AG09319 (cell line): ENCODE results near the gene ULK1.

Experiments used
- DNase-seq: peaks from one replicate; pipeline ENCODE4 v3.0.0-alpha.2; 2010; ENCODE audit warnings: low read depth; ENCODE audit errors: extremely low read depth
- CTCF ChIP-seq: IDR thresholded peaks from 2 replicates; pipeline ENCODE4 v1.5.1; 2011; ENCODE audit warnings: low read depth, mild to moderate bottlenecking, inconsistent platforms, low read length, moderate library complexity

The ULK1 gene

GRCh38 chr12:131929581-131930456, 35.4 kb downstream of the ULK1 start:
- no peak for DNase-seq
- no peak for TF ChIP-seq CTCF

GRCh38 chr12:131930510-131930909, 36.1 kb downstream of the ULK1 start:
- no peak for TF ChIP-seq CTCF
- no peak for DNase-seq

GRCh38 chr12:131933387-131933786, 39.0 kb downstream of the ULK1 start:
- TF ChIP-seq CTCF: no peak
- DNase-seq: no peak

GRCh38 chr12:131934535-131934934, 40.1 kb downstream of the ULK1 start:
- no peak for DNase-seq
- no peak for TF ChIP-seq CTCF

- DNase-seq: no peak
- no peak for TF ChIP-seq CTCF
These were observed 43.7 kb downstream of the ULK1 start for GRCh38 chr12:131938082-131938481.

- DNase-seq: no peak
- no peak for TF ChIP-seq CTCF
These were observed 44.6 kb downstream of the ULK1 start for GRCh38 chr12:131939007-131939406.

- DNase-seq: no peak
- TF ChIP-seq CTCF: no peak
These were observed 45.7 kb downstream of the ULK1 start for GRCh38 chr12:131940141-131940547.
